ENCODE measurements around the gene FAM184A.
"Not testable (repeated sequence)": the region's sequence is repeated elsewhere in the genome, so short reads cannot be mapped to it uniquely, and the experiment has no call there.

The FAM184A gene

DNA sequence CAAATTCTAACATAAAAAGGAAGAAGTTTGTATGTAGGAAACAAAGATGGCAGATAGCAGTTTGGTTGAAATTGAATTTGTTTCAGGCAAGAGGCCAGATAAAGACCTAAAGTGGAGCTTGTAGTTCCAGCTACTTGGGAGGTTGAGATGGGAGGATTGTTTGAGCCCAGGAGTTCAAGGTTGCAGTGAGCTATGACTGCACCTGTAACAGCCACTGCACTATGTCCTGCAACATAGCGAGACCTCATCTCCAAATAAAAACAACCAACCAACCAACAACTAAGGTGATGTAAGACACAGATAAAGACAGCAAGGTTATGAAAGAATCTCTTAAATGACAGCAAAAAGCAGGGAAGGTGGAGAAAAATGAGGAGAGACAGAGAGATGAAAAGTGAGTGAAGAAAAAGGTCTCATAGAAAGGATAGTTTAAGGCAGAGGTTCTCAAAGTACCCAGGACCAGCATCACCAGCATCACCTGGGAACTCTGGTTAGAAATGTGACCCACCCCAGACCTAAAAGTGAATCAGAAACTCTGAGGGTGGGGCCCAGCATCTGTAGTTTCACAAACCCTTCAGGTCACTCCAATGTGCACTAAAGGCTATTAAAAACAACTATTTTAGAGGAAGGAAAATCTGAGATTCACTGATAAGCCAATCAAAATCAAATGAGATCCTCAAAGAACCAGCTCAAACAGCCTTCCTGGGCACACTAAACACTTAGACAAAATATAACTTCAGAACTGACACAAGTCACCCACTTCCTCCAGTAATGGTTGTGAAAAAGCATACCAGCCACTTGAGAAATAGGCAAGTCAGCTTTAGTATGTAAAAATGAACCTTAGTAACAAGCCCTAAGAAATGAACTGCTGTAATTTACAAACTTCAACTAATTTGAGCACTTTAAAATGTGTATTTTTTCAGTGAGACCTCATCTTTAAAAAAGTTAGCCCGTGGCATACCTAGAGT is 57.6 kb downstream of the FAM184A start:
- DNase-seq (ENCODE audit: low read depth), result no peak

DNA sequence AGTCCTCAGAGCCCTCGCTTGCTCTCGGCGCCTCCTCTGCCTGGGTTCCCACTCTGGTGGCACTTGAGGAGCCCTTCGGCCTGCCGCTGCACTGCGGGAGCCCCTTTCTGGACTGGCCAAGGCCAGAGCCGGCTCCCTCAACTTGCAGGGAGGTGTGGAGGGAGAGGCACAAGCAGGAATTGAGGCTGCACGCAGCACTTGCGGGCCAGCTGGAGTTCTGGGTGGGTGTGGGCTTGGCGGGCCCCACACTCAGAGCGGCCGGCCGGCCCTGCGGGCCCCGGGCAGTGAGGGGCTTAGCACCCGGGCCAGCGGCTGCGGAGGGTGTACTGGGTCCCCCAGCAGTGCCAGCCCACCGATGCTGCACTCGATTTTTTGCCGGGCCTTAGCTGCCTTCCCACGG is 63.3 kb downstream of the FAM184A start:
- DNase-seq (ENCODE audit: low read depth), result not testable (repeated sequence)

DNA sequence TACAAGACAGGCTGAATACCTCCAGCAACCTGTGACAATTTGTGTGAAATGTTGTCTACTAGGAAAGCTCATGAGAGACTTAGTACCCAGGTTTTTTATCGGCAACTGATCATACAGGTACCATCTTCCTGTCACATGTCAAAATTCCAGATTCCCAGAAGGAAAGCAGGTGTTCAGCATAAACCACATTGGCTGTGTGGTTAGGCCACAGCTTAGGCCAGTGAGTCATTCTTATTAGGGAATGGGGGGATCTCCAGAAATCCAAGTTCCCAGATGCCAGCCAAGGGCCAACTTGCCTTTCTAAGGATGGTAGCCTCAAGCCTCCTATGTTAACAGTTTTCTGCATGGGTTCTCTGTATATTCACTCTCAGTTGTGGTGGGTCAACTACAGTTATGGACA is 65.9 kb downstream of the FAM184A start:
- no peak for DNase-seq (ENCODE audit: low read depth)

DNA sequence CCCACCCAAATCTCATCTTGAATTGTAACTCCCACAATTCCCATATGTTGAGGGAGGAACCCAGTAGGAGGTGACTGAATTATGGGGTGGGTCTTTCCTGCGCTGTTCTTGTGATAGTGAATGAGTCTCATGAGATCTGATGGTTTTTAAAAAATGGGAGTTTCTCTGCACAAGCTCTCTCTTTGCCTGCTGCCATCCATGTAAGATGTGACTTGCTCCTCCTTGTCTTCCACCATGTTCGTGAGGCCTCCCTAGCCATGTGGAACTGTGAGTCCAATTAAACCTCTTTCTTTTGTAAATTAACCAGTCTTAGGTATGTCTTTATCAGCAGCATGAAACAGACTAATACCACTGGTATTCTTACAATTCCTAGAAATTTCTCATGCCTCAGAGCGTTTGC is 69.2 kb downstream of the FAM184A start:
- not testable (repeated sequence) for DNase-seq (ENCODE audit: low read depth)

DNA sequence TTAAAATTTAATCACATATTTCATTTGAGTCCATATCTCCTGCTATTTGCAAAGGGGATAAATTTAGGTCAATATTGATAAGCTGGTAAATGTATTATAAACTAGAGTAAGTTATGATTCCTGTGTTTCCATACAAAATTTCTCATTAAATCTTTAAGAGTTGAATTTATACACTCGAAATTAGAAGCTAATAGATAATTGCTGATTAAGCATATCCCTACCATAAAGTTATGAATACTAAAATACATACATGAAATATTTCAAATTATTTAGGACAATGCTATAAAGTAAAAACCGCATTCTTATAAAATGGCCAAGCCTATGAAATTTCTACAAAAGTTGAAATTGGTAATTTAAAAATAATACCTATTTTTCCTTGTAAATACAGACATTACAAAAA is 71.5 kb downstream of the FAM184A start:
- DNase-seq (ENCODE audit: low read depth), result no peak

DNA sequence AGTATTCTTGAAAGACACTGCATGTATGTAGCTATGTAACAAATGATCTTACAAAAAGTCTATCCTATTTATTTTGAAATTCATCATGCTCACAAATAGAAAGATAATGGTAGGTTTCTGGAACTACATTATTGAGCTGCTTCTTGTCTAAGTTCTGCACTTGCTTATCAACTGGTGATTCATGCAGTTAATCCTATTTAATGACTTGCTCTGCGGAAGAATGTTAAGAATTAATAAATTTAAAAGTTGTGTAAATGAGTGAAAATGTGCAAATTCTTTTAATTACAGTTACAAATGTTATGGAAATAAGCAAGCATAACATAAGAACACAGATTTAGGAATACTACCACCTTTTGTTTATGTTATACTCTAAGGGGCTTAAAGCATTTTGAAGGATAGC is 76.4 kb downstream of the FAM184A start:
- peak; percentile 52 for DNase-seq (ENCODE audit: low read depth)

DNA sequence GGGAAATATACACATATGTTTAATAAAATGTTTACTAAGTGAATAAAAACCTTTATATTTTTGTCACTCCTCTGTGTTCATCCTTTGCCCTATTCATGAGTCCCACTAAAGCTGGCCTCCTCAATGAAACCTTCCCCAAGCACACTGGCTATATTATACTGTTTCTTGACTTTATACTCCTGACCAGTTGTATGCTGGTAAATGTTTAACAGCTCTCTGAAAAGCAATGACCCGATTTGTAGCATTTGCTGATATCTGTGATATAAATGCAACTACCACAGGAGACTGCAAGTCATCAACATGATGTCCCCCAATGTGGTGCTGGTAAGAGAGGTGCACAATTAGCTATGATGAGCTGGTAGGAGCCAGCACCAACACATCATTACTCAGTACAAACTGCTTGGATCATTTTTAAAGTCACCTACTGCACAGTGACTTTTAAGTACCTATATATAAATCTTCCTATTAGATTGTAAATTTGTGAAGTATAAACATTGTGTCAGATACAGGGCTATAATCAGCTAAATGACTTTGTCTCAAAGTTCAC is 78.9 kb downstream of the FAM184A start:
- no peak for DNase-seq (ENCODE audit: low read depth)

DNA sequence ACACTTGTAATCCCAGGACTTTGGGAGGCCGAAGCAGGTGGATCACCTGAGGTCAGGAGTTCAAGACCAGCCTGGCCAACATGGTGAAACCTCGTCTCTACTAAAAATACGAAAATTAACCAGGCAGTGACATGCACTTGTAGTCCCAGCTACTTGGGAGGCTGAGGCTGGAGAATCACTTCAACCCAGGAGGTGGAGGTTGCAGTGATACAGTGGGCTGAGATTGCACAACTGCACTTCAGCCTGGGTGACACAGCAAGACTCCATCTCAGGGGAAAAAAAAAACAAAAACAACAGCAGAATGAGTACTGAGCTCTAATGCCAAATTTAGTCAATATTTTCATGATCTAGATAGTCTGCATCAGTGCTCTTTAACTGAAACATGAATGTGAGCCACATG is 81.0 kb downstream of the FAM184A start:
- DNase-seq (ENCODE audit: low read depth), result not testable (repeated sequence)

DNA sequence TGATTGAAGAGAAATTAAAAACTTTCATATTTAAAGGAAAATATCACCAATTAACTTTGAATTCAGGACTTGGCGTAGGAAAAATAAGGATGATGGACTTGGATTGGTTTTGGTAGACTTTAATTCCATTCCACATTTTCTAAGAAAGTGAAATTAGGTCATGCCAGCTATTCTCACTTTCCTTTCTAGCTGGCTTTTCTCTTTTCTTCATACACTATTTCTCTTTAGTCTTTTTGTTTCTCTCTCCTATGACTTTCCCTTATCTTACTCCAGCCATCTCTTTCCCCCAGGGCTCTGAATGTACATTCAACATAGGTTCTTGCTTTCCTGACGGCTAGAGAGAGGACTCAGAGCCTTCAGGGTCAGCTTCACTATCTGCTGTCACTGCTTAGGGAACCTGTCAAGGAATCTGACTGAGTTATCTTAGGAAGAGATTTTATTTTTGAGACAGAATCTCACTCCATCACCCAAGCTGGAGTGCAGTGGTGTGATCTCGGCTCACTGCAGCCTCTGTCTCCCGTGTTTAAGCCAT is 82.1 kb downstream of the FAM184A start:
- no peak for DNase-seq (ENCODE audit: low read depth)

DNA sequence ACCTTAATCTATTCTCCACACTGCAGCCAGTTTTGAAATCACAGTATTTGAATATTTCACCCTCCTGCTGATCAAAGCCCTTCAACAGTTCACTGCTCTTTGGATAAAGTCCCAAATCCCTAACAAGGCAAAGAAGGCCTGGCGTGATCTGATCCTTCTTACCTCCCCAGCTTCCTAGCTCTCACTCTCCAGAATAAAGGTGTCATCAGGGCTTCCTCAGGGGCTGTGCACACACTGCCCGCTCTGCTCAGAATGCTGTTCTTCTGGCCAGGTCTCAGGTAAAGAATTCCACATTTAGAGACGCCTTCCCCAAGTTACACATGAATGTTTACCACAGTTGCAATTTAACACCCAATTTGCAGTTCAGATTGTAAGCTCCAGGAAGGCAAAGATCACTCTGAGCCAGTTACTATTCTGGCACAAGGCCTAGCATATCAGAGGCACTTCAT is 84.6 kb downstream of the FAM184A start:
- DNase-seq (ENCODE audit: low read depth), result no peak

DNA sequence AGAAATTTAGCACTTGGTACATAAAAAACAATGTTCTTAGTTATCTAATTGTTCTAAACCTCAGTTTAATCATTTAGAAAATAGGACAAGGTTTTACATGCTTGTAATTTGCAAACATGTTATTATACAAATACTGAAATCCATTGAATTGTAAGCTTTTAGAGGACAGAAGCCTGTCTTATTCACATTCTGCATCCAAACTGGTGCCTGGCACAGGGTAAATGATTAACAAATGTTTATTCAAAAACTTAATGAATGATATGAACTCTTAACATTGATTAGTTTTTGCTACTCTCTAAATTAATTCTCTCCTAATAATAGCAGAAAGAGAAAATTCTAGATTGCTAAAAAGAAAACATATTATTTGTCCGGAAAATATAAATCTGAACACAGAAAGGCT is 85.1 kb downstream of the FAM184A start:
- DNase-seq (ENCODE audit: low read depth), result no peak

DNA sequence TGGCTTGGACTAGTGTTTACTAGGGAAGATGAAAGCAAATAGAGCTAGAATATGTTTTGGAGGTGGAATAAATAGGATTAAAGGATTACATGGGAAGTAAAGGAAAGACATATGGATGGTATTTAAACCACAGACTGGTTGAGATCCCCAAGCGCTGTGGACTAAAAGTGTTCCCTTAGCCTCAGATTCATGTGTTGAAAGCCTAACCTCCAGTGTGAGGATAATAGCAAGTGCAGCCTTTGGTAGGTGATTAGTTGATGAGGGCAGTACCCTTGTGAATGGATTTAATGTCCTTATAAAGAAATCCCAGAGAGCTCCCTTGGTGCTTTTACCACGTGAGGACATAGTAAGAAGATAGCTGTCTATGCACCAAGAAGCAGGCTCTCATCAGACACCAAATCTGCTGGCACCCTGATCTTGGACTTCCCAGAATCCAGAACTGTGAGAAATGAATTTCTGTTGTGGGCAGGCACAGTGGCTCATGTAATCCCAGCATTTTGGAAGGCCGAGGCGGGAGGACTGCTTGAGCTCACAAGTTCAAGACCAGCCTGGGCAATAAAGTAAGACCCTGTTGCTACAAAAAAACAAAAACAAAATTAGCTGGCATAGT is 86.2 kb downstream of the FAM184A start:
- no peak for DNase-seq (ENCODE audit: low read depth)

DNA sequence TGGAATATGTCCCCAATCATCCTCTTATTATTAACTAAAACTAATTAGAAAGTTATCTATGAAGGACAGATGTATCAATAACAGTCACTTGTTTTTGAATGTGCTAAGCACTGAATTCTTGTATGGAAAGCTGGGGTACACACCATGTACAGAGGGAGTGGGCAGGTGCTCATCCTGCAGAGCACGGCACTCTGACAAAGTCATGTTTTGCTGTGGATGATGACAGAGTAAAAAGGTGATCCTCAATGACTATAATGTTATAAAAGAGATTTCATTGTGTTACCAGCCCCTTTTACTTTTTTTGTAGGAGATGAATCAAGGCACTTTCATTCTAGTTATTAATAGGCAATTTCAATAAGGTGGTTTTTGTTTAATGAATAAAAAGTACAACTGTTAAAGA is 92.2 kb downstream of the FAM184A start:
- DNase-seq (ENCODE audit: low read depth), result no peak

DNA sequence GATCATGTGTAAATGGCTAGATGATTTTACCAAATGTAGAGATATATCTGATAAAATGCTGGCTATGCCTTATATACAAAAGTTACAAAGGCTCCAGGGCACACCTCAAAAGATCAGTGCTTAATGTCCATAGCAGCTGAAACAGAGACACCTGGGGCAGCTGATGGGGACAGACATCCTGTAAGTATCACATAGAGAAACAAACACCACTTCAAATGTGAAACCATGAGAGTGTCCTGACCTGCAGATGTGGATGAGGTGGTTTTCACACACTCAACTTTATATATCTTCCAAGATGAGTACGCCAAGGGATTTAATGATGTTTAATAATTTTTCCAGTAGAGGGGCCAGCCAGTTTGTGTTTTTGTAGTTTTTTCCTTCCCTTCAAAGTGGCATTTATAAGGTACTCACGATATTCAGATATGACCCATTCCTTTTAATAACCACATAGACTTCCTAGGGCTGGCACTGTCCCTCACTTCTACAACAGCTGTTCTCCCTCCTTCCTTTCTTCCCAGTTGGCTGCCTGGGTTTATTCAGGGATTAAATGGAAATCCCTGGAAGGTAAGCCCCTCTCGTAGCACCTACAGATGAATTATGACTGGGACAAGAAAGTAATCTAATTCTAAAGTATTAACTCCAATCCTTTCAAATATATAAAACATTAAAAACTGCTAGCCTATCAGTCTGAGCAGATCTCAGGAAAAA is 93.2 kb downstream of the FAM184A start:
- DNase-seq (ENCODE audit: low read depth), result no peak

DNA sequence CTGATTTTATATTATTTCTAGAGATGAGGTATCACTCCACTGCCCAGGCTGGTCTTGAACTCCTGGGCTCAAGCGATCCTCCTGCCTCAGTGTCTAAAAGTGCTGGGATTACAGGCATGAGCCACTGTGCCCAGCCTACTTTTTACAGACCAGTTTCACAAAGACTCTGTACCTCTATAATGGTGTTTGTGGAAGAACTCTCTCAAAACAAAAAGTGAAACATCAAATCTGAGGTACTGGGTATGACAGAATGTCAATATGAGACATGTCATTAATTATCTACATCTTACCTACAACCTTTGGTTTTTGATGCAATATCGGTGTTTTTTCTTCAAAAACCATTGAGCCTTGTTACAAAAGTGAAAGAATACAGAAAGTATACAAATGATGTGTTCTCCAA is 94.1 kb downstream of the FAM184A start:
- DNase-seq (ENCODE audit: low read depth), result no peak

DNA sequence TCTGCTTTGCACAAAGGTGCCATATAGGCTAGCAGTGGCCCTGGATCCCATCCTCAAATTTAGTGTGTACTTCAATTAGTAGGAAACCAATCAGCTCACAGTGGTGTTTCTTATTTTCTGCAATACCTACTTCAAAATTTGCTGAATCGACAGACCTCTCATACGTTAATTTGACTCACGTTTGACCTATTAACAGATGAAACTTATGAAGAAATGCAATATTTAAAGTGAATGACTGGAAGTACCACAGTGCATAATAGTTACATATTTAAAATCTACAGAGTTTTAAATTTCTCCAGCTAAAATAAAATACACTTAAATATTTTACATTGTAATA is 95.9 kb downstream of the FAM184A start:
- DNase-seq (ENCODE audit: low read depth), result no peak

DNA sequence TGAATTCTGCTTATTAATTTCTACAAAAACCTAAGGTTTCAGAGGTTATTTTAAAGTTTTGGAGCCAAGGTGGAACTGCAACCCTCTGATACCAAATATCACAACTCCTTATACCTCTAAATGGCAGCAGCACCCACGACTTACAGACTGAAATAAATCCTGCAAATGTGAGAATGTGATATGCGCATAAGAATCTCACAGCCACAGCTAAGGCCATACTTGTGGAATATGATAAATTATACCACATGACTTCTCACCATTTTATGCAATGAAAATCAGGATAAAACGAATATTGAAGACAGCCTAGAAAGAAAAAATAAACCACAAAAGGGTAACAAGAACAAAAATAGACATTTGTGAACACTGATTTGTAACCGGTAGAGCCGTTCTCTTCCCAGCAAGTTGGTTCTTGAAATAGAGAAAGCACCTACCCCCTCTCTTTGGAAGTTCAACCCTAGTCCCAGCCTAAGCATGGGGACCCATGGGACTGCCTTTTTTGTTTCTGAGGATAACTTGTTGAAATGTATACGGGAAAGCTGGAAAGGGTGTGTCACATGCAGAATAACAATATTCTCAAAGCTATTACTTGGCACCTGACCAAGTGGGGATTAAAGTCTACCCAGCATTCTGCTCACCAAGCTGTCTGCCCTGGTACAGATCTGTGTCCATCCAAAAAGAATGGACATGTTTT is 96.4 kb downstream of the FAM184A start:
- DNase-seq (ENCODE audit: low read depth), result no peak

DNA sequence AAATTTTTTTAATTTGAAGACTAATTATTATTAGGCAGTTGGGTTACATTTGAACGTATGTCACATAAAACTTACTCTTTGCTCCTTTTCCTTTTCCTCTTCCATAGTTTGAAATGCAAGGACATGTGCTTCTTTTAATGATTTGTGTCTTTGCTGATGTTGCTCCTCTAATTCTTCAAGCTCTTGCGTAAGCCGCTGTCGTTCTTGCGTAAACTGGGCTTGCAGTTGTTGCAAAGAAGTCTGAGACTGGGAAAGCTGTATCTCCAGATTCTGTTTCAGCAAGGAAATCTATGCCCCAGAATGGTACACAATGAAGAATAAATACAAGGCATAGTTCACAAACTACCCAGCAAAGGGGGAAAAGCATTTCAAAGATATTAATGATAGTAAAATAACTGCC is 98.4 kb downstream of the FAM184A start:
- peak; percentile 88 for DNase-seq (ENCODE audit: low read depth)

DNA sequence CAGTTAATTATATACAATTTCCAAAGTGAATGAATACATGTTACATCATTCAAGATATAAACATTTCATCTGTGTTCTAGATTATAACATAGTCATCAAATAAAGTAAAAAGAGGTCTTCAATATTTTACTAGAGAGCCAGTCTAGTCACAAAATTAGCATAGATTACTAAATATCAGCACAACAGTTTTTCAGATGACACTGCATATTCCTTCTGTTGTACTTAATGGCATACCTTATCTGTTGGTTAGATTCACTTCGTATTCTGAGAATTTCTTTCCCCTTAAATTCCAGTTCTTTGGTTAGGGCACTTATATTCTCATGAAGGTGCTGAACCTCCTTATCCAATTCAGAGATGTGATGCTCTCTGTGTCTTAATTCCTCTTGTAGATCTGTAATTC is 103.7 kb downstream of the FAM184A start:
- no peak for DNase-seq (ENCODE audit: low read depth)

DNA sequence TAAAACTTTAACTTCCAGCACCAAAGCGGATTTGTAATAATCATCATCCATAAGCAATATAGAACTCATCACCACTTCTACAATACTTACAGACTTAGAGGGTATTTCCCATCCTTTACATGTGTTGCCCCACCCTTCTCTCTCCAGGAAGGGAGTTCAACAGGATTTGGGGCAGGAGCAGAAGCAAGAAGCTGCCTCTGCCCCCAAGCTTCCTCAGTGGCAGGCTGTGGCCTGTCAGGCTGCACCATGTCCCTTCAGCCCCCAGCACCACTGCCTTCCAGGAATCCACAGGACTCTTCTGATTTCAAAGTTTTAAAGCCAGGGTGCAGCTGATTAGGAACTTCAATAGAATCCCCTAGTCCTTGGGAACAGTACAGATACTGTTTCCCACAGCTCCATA is 106.8 kb downstream of the FAM184A start:
- no peak for DNase-seq (ENCODE audit: low read depth)

DNA sequence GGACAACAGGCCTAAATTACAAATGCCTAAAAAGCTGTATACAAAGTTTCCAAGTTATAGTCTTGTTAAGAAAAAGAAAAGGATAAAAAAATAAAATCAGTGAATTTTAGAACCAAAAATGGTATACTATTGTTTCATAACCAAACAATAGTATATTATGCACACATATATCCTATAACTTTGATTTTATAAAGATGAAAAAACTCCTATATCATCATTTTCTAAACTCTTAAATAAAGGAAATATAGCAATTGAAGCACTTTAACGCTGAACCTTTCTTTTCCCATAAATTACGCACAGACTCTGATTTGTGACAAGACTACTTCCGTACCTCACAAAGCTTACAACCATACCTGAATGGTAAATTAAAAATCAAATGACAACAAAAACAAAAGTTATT is 107.6 kb downstream of the FAM184A start:
- DNase-seq (ENCODE audit: low read depth), result no peak

DNA sequence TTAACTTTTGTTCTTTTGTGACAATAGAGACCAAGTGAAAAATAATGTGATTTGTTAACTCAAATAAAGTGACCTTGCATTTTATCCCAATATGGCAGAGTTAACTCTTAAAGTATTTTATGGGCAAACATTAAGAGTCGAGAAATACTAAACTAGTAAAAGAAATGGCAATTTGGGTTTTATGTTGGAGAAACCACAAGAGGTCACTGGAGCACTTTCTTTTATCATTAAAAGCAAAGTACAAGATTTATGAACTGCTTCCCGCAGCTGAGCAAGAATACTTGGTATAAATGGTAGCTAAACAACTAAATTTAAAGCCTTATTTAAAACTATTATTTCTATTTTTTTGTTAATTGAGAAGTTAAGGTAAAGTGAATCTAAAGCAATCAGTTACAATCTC is 110.0 kb downstream of the FAM184A start:
- peak; percentile 50 for DNase-seq (ENCODE audit: low read depth)

Measured in amniotic epithelial cell (primary cell).